ENCODE measurements around the gene UPK1A.

UPK1A gene

GRCh38 chr19:35727053-35727955 is 61.0 kb downstream of the UPK1A start:
- TF ChIP-seq CTCF (IDR thresholded peaks at IDR 0.05; ENCODE audit: control insufficient read depth, extremely low read depth, insufficient read depth) = no peak
- no peak overlapping the region for H3K4me3 ChIP-seq (ENCODE audit: low read depth, low read length)
- no peak for DNase-seq (ENCODE audit: low read depth)
